Endothelial cell of umbilical vein (primary cell): ENCODE measurements around the gene B9D1. TPM values are rescaled to one million over a fixed set of nuclear protein-coding genes. Genes with fewer than 3 reads are reported as not detected.

Experiments used
- BruUV-seq: library from RNA; stranded (reverse); fragments of 400-500 nt; replicated peaks from 2 replicates; lab custom pipeline; 2021; lab: Mats Ljungman, UMichigan
- CTCF ChIA-PET: fragments of 300-600, 350-600 bp; sonication (Branson Sonifier 250); formaldehyde crosslinking; loops from one replicate; lab custom pipeline; 2021; ENCODE audit warnings: antibody characterized with exemption, inconsistent platforms; lab: Charles Lee
- POLR2A ChIA-PET: fragments of 300-600, 350-600 bp; sonication (Branson Sonifier 250); formaldehyde crosslinking; loops from one replicate; lab custom pipeline; 2021; ENCODE audit warnings: antibody characterized with exemption, inconsistent platforms; lab: Charles Lee
- DNase-seq: peaks from one replicate; pipeline ENCODE4 v3.0.0-alpha.2; 2011; ENCODE audit warnings: low read depth, low spot score
- FAIRE-seq: peaks from 2 replicates; lab custom pipeline; 2011; peaks lifted over from hg19 to GRCh38; lab: Jason Lieb, UNC
- H2AFZ ChIP-seq: 2 replicates; pipeline ENCODE4 v1.6.0; 2012; ENCODE audit warnings: low read depth, low read length, control low read depth, inconsistent platforms
- H3K27ac ChIP-seq: 2 replicates; pipeline ENCODE4 v1.5.1; 2011; ENCODE audit warnings: low read depth, mild to moderate bottlenecking, control low read depth, low read length, moderate library complexity; ENCODE audit not compliant: insufficient read depth
- H3K27me3 ChIP-seq, 2 experiments: 2 replicates each; pipeline versions ENCODE4 v1.6.0 to v1.6.1; 2011; ENCODE audit warnings: low read length in 2 of 2, mixed read lengths in 1 of 2; ENCODE audit not compliant: control insufficient read depth in 2 of 2, insufficient read depth in 2 of 2
- H3K36me3 ChIP-seq, 2 experiments: 2 replicates in 1 of 2; 3 replicates in 1 of 2; pipeline ENCODE4 v1.5.1; 2011; ENCODE audit warnings: low read length in 2 of 2, mild to moderate bottlenecking in 1 of 2, moderate library complexity in 1 of 2; ENCODE audit not compliant: control insufficient read depth in 2 of 2, insufficient read depth in 2 of 2; ENCODE audit errors: extremely low read depth in 1 of 2
- H3K4me1 ChIP-seq: 3 replicates; pipeline ENCODE4 v1.5.1; 2011; ENCODE audit warnings: mild to moderate bottlenecking, low read length; ENCODE audit not compliant: control insufficient read depth, insufficient read depth; ENCODE audit errors: extremely low read depth
- H3K4me2 ChIP-seq: 2 replicates; pipeline ENCODE4 v1.6.1; 2011; ENCODE audit warnings: low read length, control low read depth, mixed read lengths; ENCODE audit not compliant: insufficient read depth
- H3K4me3 ChIP-seq, 3 experiments: fragments of 200-600 bp in 1 of 3; sonication (generic), shearing (Covaris generic) in 1 of 3; replicated peaks in 1 of 3; 2 replicates each; pipeline ENCODE4 v1.5.1; 2011 to 2016; ENCODE audit warnings: control low read depth in 3 of 3, low read length in 3 of 3, mild to moderate bottlenecking in 2 of 3, inconsistent platforms in 1 of 3, low read depth in 1 of 3, moderate library complexity in 1 of 3; ENCODE audit not compliant: insufficient read depth in 1 of 3
- H3K79me2 ChIP-seq: 2 replicates; pipeline ENCODE4 v1.6.0; 2012; ENCODE audit warnings: low read length, inconsistent platforms; ENCODE audit not compliant: control insufficient read depth, insufficient read depth
- H3K9ac ChIP-seq: replicated peaks from 2 replicates; pipeline ENCODE3; 2011; ENCODE audit warnings: low read length, control low read depth; ENCODE audit not compliant: insufficient read depth; ENCODE audit errors: extremely low read depth
- H3K9me1 ChIP-seq: replicated peaks from 3 replicates; pipeline ENCODE4 v1.6.0; 2011; ENCODE audit warnings: mild to moderate bottlenecking, low read length; ENCODE audit not compliant: control insufficient read depth, insufficient read depth; ENCODE audit errors: extremely low read depth
- H3K9me3 ChIP-seq: replicated peaks from 2 replicates; pipeline ENCODE4 v1.5.1; 2012; ENCODE audit warnings: low read length, inconsistent platforms; ENCODE audit not compliant: control insufficient read depth, insufficient read depth
- H4K20me1 ChIP-seq: replicated peaks from 2 replicates; pipeline ENCODE3; 2011; ENCODE audit warnings: mild to moderate bottlenecking, low read length; ENCODE audit not compliant: control insufficient read depth, insufficient read depth; ENCODE audit errors: extremely low read depth
- EZH2 ChIP-seq: IDR thresholded peaks from 2 replicates; pipeline ENCODE4 v1.6.1; 2012; ENCODE audit warnings: borderline replicate concordance, low read depth, mild to moderate bottlenecking, moderate library complexity, low read length, inconsistent platforms; ENCODE audit not compliant: severe bottlenecking
- FOS ChIP-seq: IDR thresholded peaks from 2 replicates; pipeline ENCODE4 v1.6.1; 2011; ENCODE audit warnings: mild to moderate bottlenecking, low read length, moderate library complexity, borderline replicate concordance; ENCODE audit not compliant: insufficient read depth
- GATA2 ChIP-seq: IDR thresholded peaks from 2 replicates; pipeline ENCODE4 v1.7.0; 2011; ENCODE audit warnings: low read depth, mild to moderate bottlenecking, moderate library complexity, mixed read lengths, low read length; ENCODE audit not compliant: insufficient read length, insufficient read depth
- JUN ChIP-seq: IDR thresholded peaks from 2 replicates; pipeline ENCODE4 v1.6.1; 2011; ENCODE audit warnings: borderline replicate concordance, low read depth; ENCODE audit not compliant: insufficient read length, insufficient read depth
- MYC ChIP-seq: IDR thresholded peaks from one replicate; pipeline ENCODE4 v1.6.1; 2011; ENCODE audit warnings: mild to moderate bottlenecking, low read depth, low read length
- POLR2A ChIP-seq: IDR thresholded peaks from 2 replicates; pipeline ENCODE4 v1.6.1; 2012; ENCODE audit warnings: low read depth, mild to moderate bottlenecking, control low read depth, low read length
- POLR2AphosphoS5 ChIP-seq: IDR thresholded peaks from 2 replicates; pipeline ENCODE4 v1.6.1; 2012; ENCODE audit warnings: low read depth, mild to moderate bottlenecking, control low read depth, low read length, moderate library complexity; ENCODE audit not compliant: insufficient read depth
- dilution Hi-C: fragments of 300-500 bp; cut with MboI; formaldehyde crosslinking; loops from one replicate; pipeline ENCODE4 v1.15.0; 2019; ENCODE audit warnings: low sequenced_read_pairs; ENCODE audit not compliant: extremely low pct_ligation_motif_present
- intact Hi-C: fragments of 100-400 bp; cut with micrococcal nuclease; formaldehyde crosslinking; loops from one replicate; pipeline ENCODE4 v1.10.0; 2022
- polyA plus RNA-seq, 4 experiments: library from polyadenylated mRNA; depleted of rRNA in 3 of 4; stranded (reverse) in 3 of 4; unstranded in 1 of 4; fragments of >200 nt; gene quantifications; 2 replicates each; pipeline versions ENCODE4 v1.2.1 to v1.2.3, GENCODE V29; 2011 to 2012; ENCODE audit warnings: missing spikeins in 1 of 4
- total RNA-seq: library from RNA; stranded (reverse); gene quantifications from 2 replicates; pipeline ENCODE4 v1.2.3, GENCODE V29; 2021
- TF ChIP-seq, protein P1 (sequence below), 2 donors: IDR thresholded peaks; 1 replicate in 1 of 2; 2 replicates in 1 of 2; pipeline ENCODE4 v1.5.1; 2011; ENCODE audit warnings: low read length in 2 of 2, mild to moderate bottlenecking in 2 of 2, moderate library complexity in 2 of 2, control low read depth in 1 of 2, inconsistent platforms in 1 of 2, low read depth in 1 of 2; ENCODE audit not compliant: insufficient read depth in 1 of 2; ENCODE audit errors: extremely low read depth in 1 of 2
- TF ChIP-seq, protein P2 (sequence below): IDR thresholded peaks from 2 replicates; pipeline ENCODE4 v1.6.1; 2011; ENCODE audit not compliant: insufficient read depth, insufficient read length

B9D1 gene
- total and polyA plus RNA-seq, 2 donors (not counting 3 experiments of a cell fraction or from before 2014, with no cell fraction given), result 20.5 to 55.8 TPM

DNA sequence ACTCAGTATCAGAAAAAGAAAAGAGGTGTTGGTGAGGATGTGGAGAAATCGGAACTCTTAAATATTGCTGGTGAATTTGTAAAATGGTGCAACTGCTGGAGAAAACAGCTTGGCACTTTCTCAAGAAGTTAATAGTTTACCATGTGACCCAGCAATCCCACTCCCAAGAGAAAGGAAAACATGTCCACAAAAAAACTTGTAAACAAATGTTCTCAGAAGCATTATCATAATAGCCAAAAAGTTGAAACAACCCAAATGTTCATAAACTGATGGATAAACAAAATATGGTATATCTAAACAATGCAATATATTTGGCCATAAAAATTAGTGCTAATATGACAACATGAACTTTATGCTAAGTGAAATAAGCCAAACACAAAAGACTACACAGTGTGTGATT is 13.2 kb upstream of the B9D1 start:
- CTCF ChIA-PET, result interaction anchor here (4.2 kb wide), 1 partner anchor 13 kb away, joined by 23 read pairs; the partner anchor contains the start of gene B9D1

More for the DNA sequence above, 13.2 kb upstream of the B9D1 start:
- intact Hi-C loops (loop anchor here (5.0 kb wide), 2 partner anchors 72 to 132 kb away; no protein-coding TSS in a partner anchor), dilution Hi-C loops (no loop called here)
- FAIRE-seq (no peak), DNase-seq (no peak)
- Histone ChIP-seq H3K9me1 (no peaks in the 10 kb centered on the region), H4K20me1 (no peaks in the 10 kb centered on the region), H3K9me3 (no peaks in the 10 kb centered on the region), H3K27ac (no peak overlapping the region), H3K36me3 (peaks cover 5% of the 10 kb centered on the region in 2 experiments), H3K27me3 (no peaks in the 10 kb centered on the region), H3K4me2 (no peak overlapping the region), H3K4me3 (no peak overlapping the region), H3K4me1 (peaks cover 7% of the 10 kb centered on the region), H2AFZ (no peak overlapping the region), H3K9ac (no peak overlapping the region), H3K79me2 (peaks cover 15% of the 10 kb centered on the region)
- no TSS peak for BruUV-seq
- TF ChIP-seq, protein P1, sequence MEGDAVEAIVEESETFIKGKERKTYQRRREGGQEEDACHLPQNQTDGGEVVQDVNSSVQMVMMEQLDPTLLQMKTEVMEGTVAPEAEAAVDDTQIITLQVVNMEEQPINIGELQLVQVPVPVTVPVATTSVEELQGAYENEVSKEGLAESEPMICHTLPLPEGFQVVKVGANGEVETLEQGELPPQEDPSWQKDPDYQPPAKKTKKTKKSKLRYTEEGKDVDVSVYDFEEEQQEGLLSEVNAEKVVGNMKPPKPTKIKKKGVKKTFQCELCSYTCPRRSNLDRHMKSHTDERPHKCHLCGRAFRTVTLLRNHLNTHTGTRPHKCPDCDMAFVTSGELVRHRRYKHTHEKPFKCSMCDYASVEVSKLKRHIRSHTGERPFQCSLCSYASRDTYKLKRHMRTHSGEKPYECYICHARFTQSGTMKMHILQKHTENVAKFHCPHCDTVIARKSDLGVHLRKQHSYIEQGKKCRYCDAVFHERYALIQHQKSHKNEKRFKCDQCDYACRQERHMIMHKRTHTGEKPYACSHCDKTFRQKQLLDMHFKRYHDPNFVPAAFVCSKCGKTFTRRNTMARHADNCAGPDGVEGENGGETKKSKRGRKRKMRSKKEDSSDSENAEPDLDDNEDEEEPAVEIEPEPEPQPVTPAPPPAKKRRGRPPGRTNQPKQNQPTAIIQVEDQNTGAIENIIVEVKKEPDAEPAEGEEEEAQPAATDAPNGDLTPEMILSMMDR (IDR thresholded peaks at IDR 0.05; ENCODE audit: extremely low read depth in 1 of 2, insufficient read depth in 1 of 2, low read depth in 1 of 2, low read length in 2 of 2), result no peak
- TF ChIP-seq GATA2 (no peak), JUN (no peak), FOS (no peak), EZH2 (no peak), POLR2AphosphoS5 (no peak), POLR2A (no peak), MYC (no peak)
- TF ChIP-seq, protein P2, sequence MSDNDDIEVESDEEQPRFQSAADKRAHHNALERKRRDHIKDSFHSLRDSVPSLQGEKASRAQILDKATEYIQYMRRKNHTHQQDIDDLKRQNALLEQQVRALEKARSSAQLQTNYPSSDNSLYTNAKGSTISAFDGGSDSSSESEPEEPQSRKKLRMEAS, result no peak
- POLR2A ChIA-PET, result no interaction called here
